ENCODE measurements around the gene SH3YL1.

- TF ChIP-seq POLR2A (IDR thresholded peaks at IDR 0.05; ENCODE audit: low read depth, low read length) (no peak), POLR2AphosphoS5 (IDR thresholded peaks at IDR 0.05; ENCODE audit: low read depth, low read length) (no peak), TAF1 (IDR thresholded peaks at IDR 0.05; ENCODE audit: borderline replicate concordance, low read depth, low read length) (no peak)
These were observed 67.9 kb downstream of the SH3YL1 start for GRCh38 chr2:195932-196331.
